B cell (primary cell): ENCODE results near the gene SMYD2. TPM values are rescaled to one million over a fixed set of nuclear protein-coding genes. Genes with fewer than 3 reads are reported as not detected.

ENCODE experiments used
- ATAC-seq: fragments of 200-7000 bp; cut with Tn5 transposase; one replicate; pipeline ENCODE4 v1.10.0; 2021; ENCODE audit warnings: low read depth, mild to moderate bottlenecking, moderate number of reproducible peaks, moderate library complexity
- CTCF ChIA-PET: fragments of 350-600 bp; sonication (Branson Sonifier 250); formaldehyde crosslinking; loops from one replicate; lab custom pipeline; 2021; ENCODE audit warnings: antibody characterized with exemption, inconsistent platforms; lab: Charles Lee
- POLR2A ChIA-PET: fragments of 350-600 bp; sonication (Branson Sonifier 250); formaldehyde crosslinking; loops from one replicate; lab custom pipeline; 2021; ENCODE audit warnings: antibody characterized with exemption; lab: Charles Lee
- DNase-seq: peaks from one replicate; pipeline ENCODE4 v3.0.0; 2013
- H2AFZ ChIP-seq: 2 replicates; pipeline ENCODE4 v1.6.1; 2012; ENCODE audit warnings: mild to moderate bottlenecking, low read depth, low read length; ENCODE audit not compliant: insufficient read depth, poor library complexity, severe bottlenecking
- H3K27ac ChIP-seq, 2 donors: 1 replicate in 1 of 2; 2 replicates in 1 of 2; pipeline ENCODE4 v1.5.1; 2012 to 2013; ENCODE audit warnings: low read length in 2 of 2, mild to moderate bottlenecking in 2 of 2, moderate library complexity in 1 of 2
- H3K27me3 ChIP-seq, 4 experiments: fragments of 200-600 bp in 1 of 4; sonication (generic) in 1 of 4; replicated peaks in 1 of 4; 1 replicate in 2 of 4; 2 replicates in 2 of 4; pipeline versions ENCODE4 v1.6.1 to v1.7.0; 2013 to 2016; ENCODE audit warnings: low read length in 3 of 4, mild to moderate bottlenecking in 2 of 4, mixed read lengths in 1 of 4, moderate library complexity in 1 of 4; ENCODE audit not compliant: insufficient read depth in 4 of 4, control insufficient read depth in 3 of 4; ENCODE audit errors: control extremely low read depth in 1 of 4
- H3K36me3 ChIP-seq, 2 experiments: replicated peaks in 1 of 2; 1 replicate in 1 of 2; 2 replicates in 1 of 2; pipeline versions ENCODE4 v1.6.1 to v1.7.1; 2013; ENCODE audit warnings: low read length in 1 of 2; ENCODE audit not compliant: insufficient read depth in 2 of 2, control insufficient read depth in 1 of 2; ENCODE audit errors: control extremely low read depth in 1 of 2, extremely low read depth in 1 of 2
- H3K4me1 ChIP-seq, 2 donors: fragments of 200-600 bp in 1 of 2; sonication (generic) in 1 of 2; 1 replicate in 1 of 2; 2 replicates in 1 of 2; pipeline versions ENCODE4 v1.5.1 to v1.6.1; 2013 to 2017; ENCODE audit warnings: low read length in 2 of 2; ENCODE audit not compliant: control insufficient read depth in 2 of 2, insufficient read depth in 2 of 2
- H3K4me2 ChIP-seq: replicated peaks from 2 replicates; pipeline ENCODE3; 2012; ENCODE audit warnings: mild to moderate bottlenecking, low read depth, low read length; ENCODE audit not compliant: poor library complexity, severe bottlenecking
- H3K4me3 ChIP-seq, 5 experiments: fragments of 200-600 bp in 1 of 5; sonication (generic) in 1 of 5; 1 replicate in 3 of 5; 2 replicates in 2 of 5; pipeline versions ENCODE4 v1.5.1 to v1.7.0; 2011 to 2016; ENCODE audit warnings: low read length in 4 of 5, mild to moderate bottlenecking in 4 of 5, low read depth in 2 of 5, control low read depth in 1 of 5, moderate library complexity in 1 of 5; ENCODE audit not compliant: insufficient read depth in 1 of 5; ENCODE audit errors: control extremely low read depth in 1 of 5, extremely low read depth in 1 of 5
- H3K79me2 ChIP-seq: fragments of 200-600 bp; sonication (generic); one replicate; pipeline ENCODE4 v1.6.0; 2016; ENCODE audit warnings: low read length; ENCODE audit not compliant: control insufficient read depth, insufficient read depth
- H3K9ac ChIP-seq: fragments of 200-600 bp; sonication (generic); 2 replicates; pipeline ENCODE4 v1.6.1; 2017; ENCODE audit warnings: mild to moderate bottlenecking, low read length, moderate library complexity
- H3K9me3 ChIP-seq, 3 donors: one replicate each; pipeline versions ENCODE4 v1.6.1 to v1.7.1; 2013; ENCODE audit warnings: low read length in 2 of 3; ENCODE audit not compliant: control insufficient read depth in 2 of 3, insufficient read depth in 1 of 3; ENCODE audit errors: control extremely low read depth in 1 of 3
- H4K20me1 ChIP-seq: 2 replicates; pipeline ENCODE4 v1.6.0; 2012; ENCODE audit warnings: mild to moderate bottlenecking, low read length; ENCODE audit not compliant: insufficient read depth, control insufficient read depth, poor library complexity, severe bottlenecking
- H3K27ac Mint-ChIP-seq: one replicate; pipeline ENCODE4 v1.8.0; 2021; ENCODE audit warnings: mixed read lengths
- H3K27me3 Mint-ChIP-seq: one replicate; pipeline ENCODE4 v1.8.0; 2021; ENCODE audit warnings: mixed read lengths
- H3K4me1 Mint-ChIP-seq: one replicate; pipeline ENCODE4 v1.8.0; 2021; ENCODE audit warnings: mixed read lengths
- H3K4me3 Mint-ChIP-seq: one replicate; pipeline ENCODE4 v1.8.0; 2021; ENCODE audit warnings: mixed read lengths
- H3K9me3 Mint-ChIP-seq: one replicate; pipeline ENCODE4 v1.8.0; 2022; ENCODE audit warnings: mixed read lengths; ENCODE audit not compliant: insufficient read depth
- EZH2 ChIP-seq: IDR thresholded peaks from 2 replicates; pipeline ENCODE4 v1.6.1; 2012; ENCODE audit warnings: borderline replicate concordance, low read depth, mild to moderate bottlenecking, moderate library complexity, low read length; ENCODE audit not compliant: insufficient read depth, poor library complexity, severe bottlenecking
- WGBS: methylation state at CpG from one replicate; pipeline ENCODE4 v1.1.5; 2013; ENCODE audit warnings: missing lambda C conversion rate; ENCODE audit not compliant: insufficient coverage; 5-methylcytosine and 5-hydroxymethylcytosine counted together
- intact Hi-C: fragments of 100-400 bp; cut with micrococcal nuclease; formaldehyde crosslinking; loops from one replicate; pipeline ENCODE4 v1.10.0; 2022
- polyA plus RNA-seq: library from polyadenylated mRNA; depleted of rRNA; stranded (reverse); fragments of >200 nt; gene quantifications from 2 replicates; pipeline ENCODE4 v1.2.3, GENCODE V29; 2012
- total RNA-seq, 2 donors: library from RNA; stranded (reverse); fragments of 120-200 nt in 1 of 2; gene quantifications; 1 replicate in 1 of 2; 2 replicates in 1 of 2; pipeline versions ENCODE4 v1.2.3 to v1.2.4, GENCODE V29; 2013 to 2022
- TF ChIP-seq, protein P1 (sequence below): fragments of 200-600 bp; IDR thresholded peaks from one replicate; pipeline ENCODE4 v1.8.0; 2022; ENCODE audit warnings: antibody characterized with exemption, mild to moderate bottlenecking

SMYD2 gene
- total and polyA plus RNA-seq, 2 donors (not counting 1 experiment from before 2014, with no cell fraction given) = 21.2 to 29.1 TPM

DNA sequence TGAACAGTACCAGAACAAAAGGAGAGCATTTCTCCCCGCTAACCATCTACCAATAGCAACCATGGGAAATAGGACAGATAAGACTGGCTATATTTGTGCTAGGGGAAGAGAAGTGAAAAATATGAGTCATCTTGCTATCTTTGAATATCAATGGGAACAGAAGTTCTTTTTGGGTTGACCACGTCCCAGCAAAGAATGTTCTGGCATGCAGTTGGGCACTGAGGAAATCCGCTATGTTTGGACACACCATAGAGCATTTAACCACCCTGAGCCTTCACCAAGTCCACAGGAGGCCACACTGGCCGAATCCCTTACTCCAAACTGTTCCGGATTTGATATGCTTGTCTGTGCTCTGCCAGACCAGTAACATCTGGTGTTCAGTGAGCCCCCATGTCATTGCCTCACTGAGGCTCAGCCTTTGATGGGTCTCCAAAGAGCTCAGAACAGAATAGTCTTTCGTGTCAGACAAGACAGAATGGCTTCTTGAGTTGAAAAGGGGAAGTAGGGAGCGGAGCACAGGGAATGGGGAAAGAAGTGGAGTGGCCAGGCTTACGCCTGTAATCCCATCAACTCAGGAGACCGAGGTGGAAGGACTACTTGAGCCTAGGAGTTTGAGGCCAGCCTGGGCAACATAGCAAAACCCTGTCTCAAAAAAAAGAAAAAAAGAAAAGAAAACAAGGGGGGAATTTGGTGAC, 81.4 kb downstream of the SMYD2 start:
- Mint-ChIP-seq H3K27ac (no peak overlapping the region), H3K4me3 (no peak overlapping the region), H3K4me1 (no peaks in the 10 kb centered on the region), H3K9me3 (no peaks in the 10 kb centered on the region), H3K27me3 (peaks cover 41% of the 10 kb centered on the region)
- TF ChIP-seq, protein P1, sequence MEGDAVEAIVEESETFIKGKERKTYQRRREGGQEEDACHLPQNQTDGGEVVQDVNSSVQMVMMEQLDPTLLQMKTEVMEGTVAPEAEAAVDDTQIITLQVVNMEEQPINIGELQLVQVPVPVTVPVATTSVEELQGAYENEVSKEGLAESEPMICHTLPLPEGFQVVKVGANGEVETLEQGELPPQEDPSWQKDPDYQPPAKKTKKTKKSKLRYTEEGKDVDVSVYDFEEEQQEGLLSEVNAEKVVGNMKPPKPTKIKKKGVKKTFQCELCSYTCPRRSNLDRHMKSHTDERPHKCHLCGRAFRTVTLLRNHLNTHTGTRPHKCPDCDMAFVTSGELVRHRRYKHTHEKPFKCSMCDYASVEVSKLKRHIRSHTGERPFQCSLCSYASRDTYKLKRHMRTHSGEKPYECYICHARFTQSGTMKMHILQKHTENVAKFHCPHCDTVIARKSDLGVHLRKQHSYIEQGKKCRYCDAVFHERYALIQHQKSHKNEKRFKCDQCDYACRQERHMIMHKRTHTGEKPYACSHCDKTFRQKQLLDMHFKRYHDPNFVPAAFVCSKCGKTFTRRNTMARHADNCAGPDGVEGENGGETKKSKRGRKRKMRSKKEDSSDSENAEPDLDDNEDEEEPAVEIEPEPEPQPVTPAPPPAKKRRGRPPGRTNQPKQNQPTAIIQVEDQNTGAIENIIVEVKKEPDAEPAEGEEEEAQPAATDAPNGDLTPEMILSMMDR = no peak
- no peak for TF ChIP-seq EZH2
- Histone ChIP-seq H3K4me1 (no peaks in the 10 kb centered on the region), H3K9me3 (no peaks in the 10 kb centered on the region), H3K27ac (no peak overlapping the region), H3K79me2 (no peaks in the 10 kb centered on the region), H4K20me1 (no peaks in the 10 kb centered on the region), H3K4me2 (no peak overlapping the region), H3K4me3 (no peak overlapping the region), H3K27me3 (peaks cover 0 to 17% (median 0%) of the 10 kb centered on the region in 4 experiments), H3K36me3 (no peaks in the 10 kb centered on the region), H3K9ac (no peak overlapping the region), H2AFZ (no peak overlapping the region)
- ATAC-seq (no peak), DNase-seq (no peak)
- ChIA-PET CTCF (no interaction called here), POLR2A (no interaction called here)
- 73% methylated on average over 7 of the region's 9 CpGs for WGBS
- intact Hi-C loops = no loop called here

DNA sequence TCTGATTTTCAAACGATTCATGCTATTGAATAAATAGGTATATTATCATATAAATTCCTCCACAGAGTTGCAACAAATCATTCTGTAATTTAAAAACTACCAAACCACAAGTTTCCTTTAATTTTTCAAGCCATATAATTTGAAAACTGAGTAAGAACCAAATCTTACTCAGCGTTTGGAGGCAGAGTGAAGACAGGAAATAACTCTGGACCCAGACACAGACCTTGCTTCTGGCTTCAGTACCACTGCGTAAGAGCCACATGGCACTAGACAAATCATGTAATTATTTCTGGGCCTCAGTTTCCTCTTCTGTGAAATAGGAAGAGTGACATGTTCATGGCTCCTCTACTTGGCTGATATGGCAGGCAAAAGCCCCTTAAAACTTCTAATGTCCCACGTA, 82.4 kb downstream of the SMYD2 start:
- intact Hi-C loops = no loop called here
- ATAC-seq = no peak
- no peaks in the 10 kb centered on the region for H3K9me3 ChIP-seq
- H3K27ac ChIP-seq = no peak overlapping the region
- peaks cover 0 to 11% (median 0%) of the 10 kb centered on the region in 4 experiments for H3K27me3 ChIP-seq
- H3K4me3 ChIP-seq = no peak overlapping the region
- CTCF ChIA-PET = no interaction called here
- 83% methylated on average over 1 of the region's 4 CpGs for WGBS
- POLR2A ChIA-PET = no interaction called here
- H4K20me1 ChIP-seq = no peaks in the 10 kb centered on the region
- no peak overlapping the region for H3K4me3 Mint-ChIP-seq
- no peak for DNase-seq
- H3K9me3 Mint-ChIP-seq = no peaks in the 10 kb centered on the region
- H3K36me3 ChIP-seq = no peaks in the 10 kb centered on the region
- no peak overlapping the region for H2AFZ ChIP-seq
- H3K27me3 Mint-ChIP-seq = peaks cover 42% of the 10 kb centered on the region
- H3K4me2 ChIP-seq = no peak overlapping the region
- H3K27ac Mint-ChIP-seq = no peak overlapping the region
- H3K4me1 ChIP-seq = no peaks in the 10 kb centered on the region
- no peak overlapping the region for H3K9ac ChIP-seq
- TF ChIP-seq EZH2 = no peak
- TF ChIP-seq, protein P1 = no peak
- H3K79me2 ChIP-seq = no peaks in the 10 kb centered on the region
- H3K4me1 Mint-ChIP-seq = no peaks in the 10 kb centered on the region
